ENCODE measurements around the gene PLEKHG1.

Gene PLEKHG1

DNA sequence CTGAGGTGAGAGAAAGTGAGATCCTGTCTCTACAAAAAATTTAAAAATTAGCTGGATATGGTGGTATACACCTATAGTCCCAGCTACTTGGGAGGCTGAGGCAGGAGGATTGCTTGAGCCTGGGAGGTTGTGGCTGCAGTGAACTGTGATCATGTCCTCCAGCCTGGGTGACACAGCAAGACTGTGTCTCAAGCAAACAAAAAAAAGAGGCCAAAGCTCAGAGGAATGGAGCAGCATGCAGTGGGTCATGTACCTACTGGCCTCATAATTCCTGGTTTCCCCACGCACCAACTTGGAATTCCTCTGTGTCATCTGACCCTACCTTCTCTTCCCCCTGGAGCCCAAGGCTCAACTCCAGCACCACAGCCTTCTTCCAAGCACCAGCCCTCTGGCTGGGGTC, 15.1 kb upstream of the PLEKHG1 start:
- no peak overlapping the region for H3K4me3 ChIP-seq (ENCODE audit: low read depth, low read length)
- no peak for DNase-seq (ENCODE audit: low read depth, low spot score)
- POLR2A ChIA-PET: no interaction called here
- CTCF ChIA-PET: no interaction called here
- TF ChIP-seq, protein P1, sequence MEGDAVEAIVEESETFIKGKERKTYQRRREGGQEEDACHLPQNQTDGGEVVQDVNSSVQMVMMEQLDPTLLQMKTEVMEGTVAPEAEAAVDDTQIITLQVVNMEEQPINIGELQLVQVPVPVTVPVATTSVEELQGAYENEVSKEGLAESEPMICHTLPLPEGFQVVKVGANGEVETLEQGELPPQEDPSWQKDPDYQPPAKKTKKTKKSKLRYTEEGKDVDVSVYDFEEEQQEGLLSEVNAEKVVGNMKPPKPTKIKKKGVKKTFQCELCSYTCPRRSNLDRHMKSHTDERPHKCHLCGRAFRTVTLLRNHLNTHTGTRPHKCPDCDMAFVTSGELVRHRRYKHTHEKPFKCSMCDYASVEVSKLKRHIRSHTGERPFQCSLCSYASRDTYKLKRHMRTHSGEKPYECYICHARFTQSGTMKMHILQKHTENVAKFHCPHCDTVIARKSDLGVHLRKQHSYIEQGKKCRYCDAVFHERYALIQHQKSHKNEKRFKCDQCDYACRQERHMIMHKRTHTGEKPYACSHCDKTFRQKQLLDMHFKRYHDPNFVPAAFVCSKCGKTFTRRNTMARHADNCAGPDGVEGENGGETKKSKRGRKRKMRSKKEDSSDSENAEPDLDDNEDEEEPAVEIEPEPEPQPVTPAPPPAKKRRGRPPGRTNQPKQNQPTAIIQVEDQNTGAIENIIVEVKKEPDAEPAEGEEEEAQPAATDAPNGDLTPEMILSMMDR (IDR thresholded peaks at IDR 0.05; ENCODE audit: insufficient read depth, low read length, missing control alignments): no peak

- no peak for DNase-seq (ENCODE audit: low read depth, low spot score)
- POLR2A ChIA-PET: no interaction called here
- CTCF ChIA-PET: no interaction called here
- TF ChIP-seq, protein P1 (IDR thresholded peaks at IDR 0.05; ENCODE audit: insufficient read depth, low read length, missing control alignments): no peak
- no peak overlapping the region for H3K4me3 ChIP-seq (ENCODE audit: low read depth, low read length)
These were observed 12.8 kb upstream of the PLEKHG1 start for GRCh38 chr6:150586850-150587359.

- POLR2A ChIA-PET: no interaction called here
- TF ChIP-seq, protein P1 (IDR thresholded peaks at IDR 0.05; ENCODE audit: insufficient read depth, low read length, missing control alignments): no peak
- H3K4me3 ChIP-seq (ENCODE audit: low read depth, low read length): no peak overlapping the region
- no peak for DNase-seq (ENCODE audit: low read depth, low spot score)
- CTCF ChIA-PET: no interaction called here
These were observed 12.0 kb upstream of the PLEKHG1 start for GRCh38 chr6:150587637-150588036.

DNA sequence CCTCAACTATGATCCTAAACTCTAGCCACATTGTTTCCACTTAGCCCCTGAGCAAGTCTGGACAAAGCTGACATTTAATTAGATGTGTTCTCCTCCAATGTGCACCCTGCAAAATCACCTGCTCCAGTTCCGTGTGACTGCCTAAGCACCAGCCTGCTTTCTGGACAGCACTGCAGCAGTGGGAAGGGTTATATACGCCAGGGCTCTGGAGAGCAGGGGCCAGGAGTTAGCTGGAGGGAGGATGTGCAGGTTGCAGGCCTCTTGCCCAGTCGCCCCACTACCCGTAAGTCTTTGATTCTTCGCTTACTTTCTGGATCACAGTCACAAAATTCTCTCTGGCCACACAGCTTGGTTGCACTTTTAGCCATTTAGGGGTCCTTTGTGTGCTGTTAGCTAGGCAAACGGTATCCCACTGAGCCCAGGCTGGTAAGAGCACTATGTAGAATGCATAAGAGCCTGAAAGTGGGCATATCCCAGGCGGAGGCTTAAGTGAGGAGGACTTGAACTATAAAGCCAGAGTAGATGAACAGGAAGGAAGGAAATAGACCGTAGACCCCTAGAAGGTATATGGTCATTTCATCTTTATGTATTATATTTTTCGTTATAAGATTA, 10.7 kb upstream of the PLEKHG1 start:
- no peak overlapping the region for H3K4me3 ChIP-seq (ENCODE audit: low read depth, low read length)
- DNase-seq (ENCODE audit: low read depth, low spot score): no peak
- TF ChIP-seq, protein P1 (IDR thresholded peaks at IDR 0.05; ENCODE audit: insufficient read depth, low read length, missing control alignments): no peak
- CTCF ChIA-PET: no interaction called here
- POLR2A ChIA-PET: no interaction called here

DNA sequence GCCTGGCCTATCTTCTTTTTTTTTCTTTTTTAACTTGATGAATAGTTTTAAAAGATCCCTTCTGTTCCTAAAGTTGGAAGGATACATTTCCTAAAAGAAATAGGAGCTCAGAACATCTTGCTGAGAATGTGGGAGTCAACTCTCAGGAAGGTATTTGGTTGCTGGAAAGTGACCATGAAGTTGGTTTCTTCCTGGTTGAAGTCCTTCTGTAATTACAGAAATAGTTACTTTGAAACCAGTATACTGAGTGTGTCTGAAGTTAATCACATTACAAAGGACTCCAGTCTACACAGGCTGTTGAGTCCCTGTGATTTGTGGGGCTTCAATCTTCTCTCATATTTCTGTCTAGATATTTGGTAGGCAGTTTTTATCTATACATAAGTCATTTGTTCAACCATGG, 9.8 kb upstream of the PLEKHG1 start:
- H3K4me3 ChIP-seq (ENCODE audit: low read depth, low read length): no peak overlapping the region
- TF ChIP-seq, protein P1 (IDR thresholded peaks at IDR 0.05; ENCODE audit: insufficient read depth, low read length, missing control alignments): no peak
- ChIA-PET POLR2A (no interaction called here), CTCF (no interaction called here)
- DNase-seq (ENCODE audit: low read depth, low spot score): no peak

GRCh38 chr6:150590446-150590845, 9.2 kb upstream of the PLEKHG1 start:
- ChIA-PET POLR2A (no interaction called here), CTCF (no interaction called here)
- no peak for DNase-seq (ENCODE audit: low read depth, low spot score)
- no peak overlapping the region for H3K4me3 ChIP-seq (ENCODE audit: low read depth, low read length)
- TF ChIP-seq, protein P1 (IDR thresholded peaks at IDR 0.05; ENCODE audit: insufficient read depth, low read length, missing control alignments): no peak
